GM18867 (cell line): ENCODE data around the gene RGS9.

Experiments used
- ATAC-seq: cut with Tn5 transposase; IDR thresholded peaks from one replicate; pipeline ENCODE4 v1.9.1; 2021; ENCODE audit warnings: mild to moderate bottlenecking, moderate library complexity; ENCODE audit not compliant: unreplicated experiment

The RGS9 gene

GRCh38 chr17:65243838-65244625 lies 106.9 kb downstream of the RGS9 start:
- ATAC-seq, result no peak

GRCh38 chr17:65246252-65246651 lies 109.1 kb downstream of the RGS9 start:
- ATAC-seq, result no peak

- ATAC-seq, result no peak
Observed at GRCh38 chr17:65249774-65250173, 112.6 kb downstream of the RGS9 start.

- no peak for ATAC-seq
Observed at GRCh38 chr17:65254166-65254565, 117.0 kb downstream of the RGS9 start.

GRCh38 chr17:65259281-65259680 lies 122.1 kb downstream of the RGS9 start:
- ATAC-seq, result no peak

- ATAC-seq, result no peak
Observed at GRCh38 chr17:65259696-65260485, 122.7 kb downstream of the RGS9 start.

GRCh38 chr17:65260626-65261025 lies 123.5 kb downstream of the RGS9 start:
- ATAC-seq, result no peak

- no peak for ATAC-seq
Observed at GRCh38 chr17:65261152-65261551, 124.0 kb downstream of the RGS9 start.

- ATAC-seq, result no peak
Observed at GRCh38 chr17:65261682-65262636, 124.8 kb downstream of the RGS9 start.

GRCh38 chr17:65265276-65265675 lies 128.1 kb downstream of the RGS9 start:
- no peak for ATAC-seq

GRCh38 chr17:65268832-65269231 lies 131.7 kb downstream of the RGS9 start:
- no peak for ATAC-seq

GRCh38 chr17:65270499-65271253 lies 133.5 kb downstream of the RGS9 start:
- no peak for ATAC-seq

GRCh38 chr17:65271296-65271695 lies 134.1 kb downstream of the RGS9 start:
- ATAC-seq, result no peak
